Astrocyte (in vitro differentiated cells and primary cell): ENCODE results near the gene KCNQ1.

ENCODE experiments used
- EZH2 ChIP-seq: IDR thresholded peaks from 2 replicates; pipeline ENCODE4 v1.6.1; 2012; ENCODE audit warnings: mild to moderate bottlenecking, low read length, inconsistent platforms; ENCODE audit not compliant: insufficient read depth
- TF ChIP-seq, protein P1 (sequence below): IDR thresholded peaks from 2 replicates; pipeline ENCODE4 v1.5.1; 2011; ENCODE audit warnings: low read depth, mild to moderate bottlenecking, inconsistent platforms, low read length, moderate library complexity; ENCODE audit not compliant: insufficient read depth

DNA sequence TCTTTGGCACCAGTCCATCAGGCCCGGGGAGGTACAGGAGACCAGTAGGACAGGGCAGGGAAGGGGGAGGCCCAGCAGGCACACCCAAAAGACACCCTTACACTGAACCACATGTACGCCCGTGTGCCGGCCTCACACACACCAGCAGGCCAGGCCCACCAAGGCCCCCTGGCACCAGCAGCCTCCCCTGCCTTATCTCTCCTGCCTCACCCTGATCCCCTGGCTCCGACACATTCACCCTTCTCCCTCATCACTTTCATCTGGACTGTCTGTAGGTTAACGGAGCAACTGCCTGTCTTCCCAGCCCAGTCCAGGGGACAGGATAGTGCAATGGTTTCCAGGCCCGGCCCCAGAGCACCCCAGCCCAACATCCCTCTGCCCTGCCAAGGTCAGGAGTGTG, 435.8 kb downstream of the KCNQ1 start:
- TF ChIP-seq, protein P1, sequence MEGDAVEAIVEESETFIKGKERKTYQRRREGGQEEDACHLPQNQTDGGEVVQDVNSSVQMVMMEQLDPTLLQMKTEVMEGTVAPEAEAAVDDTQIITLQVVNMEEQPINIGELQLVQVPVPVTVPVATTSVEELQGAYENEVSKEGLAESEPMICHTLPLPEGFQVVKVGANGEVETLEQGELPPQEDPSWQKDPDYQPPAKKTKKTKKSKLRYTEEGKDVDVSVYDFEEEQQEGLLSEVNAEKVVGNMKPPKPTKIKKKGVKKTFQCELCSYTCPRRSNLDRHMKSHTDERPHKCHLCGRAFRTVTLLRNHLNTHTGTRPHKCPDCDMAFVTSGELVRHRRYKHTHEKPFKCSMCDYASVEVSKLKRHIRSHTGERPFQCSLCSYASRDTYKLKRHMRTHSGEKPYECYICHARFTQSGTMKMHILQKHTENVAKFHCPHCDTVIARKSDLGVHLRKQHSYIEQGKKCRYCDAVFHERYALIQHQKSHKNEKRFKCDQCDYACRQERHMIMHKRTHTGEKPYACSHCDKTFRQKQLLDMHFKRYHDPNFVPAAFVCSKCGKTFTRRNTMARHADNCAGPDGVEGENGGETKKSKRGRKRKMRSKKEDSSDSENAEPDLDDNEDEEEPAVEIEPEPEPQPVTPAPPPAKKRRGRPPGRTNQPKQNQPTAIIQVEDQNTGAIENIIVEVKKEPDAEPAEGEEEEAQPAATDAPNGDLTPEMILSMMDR: no peak
- TF ChIP-seq EZH2: no peak
